Stimulated activated naive CD8-positive, alpha-beta T cell treated with anti-CD3 and anti-CD28 coated beads, Interleukin-15, Interleukin-2, amounts not matched to agents 100 ng/mL and 50 ng/mL, for 24 hours (primary cell): ENCODE data around the gene NANS.
"Not testable (repeated sequence)": the region's sequence is repeated elsewhere in the genome, so short reads cannot be mapped to it uniquely, and the experiment has no call there.

Experiments
- H3K27ac Mint-ChIP-seq: one replicate; pipeline ENCODE4 v1.8.0; 2021; ENCODE audit warnings: mild to moderate bottlenecking, mixed read lengths
- H3K27me3 Mint-ChIP-seq: one replicate; pipeline ENCODE4 v1.8.0; 2021; ENCODE audit warnings: mixed read lengths
- H3K36me3 Mint-ChIP-seq: one replicate; pipeline ENCODE4 v1.8.0; 2021; ENCODE audit warnings: low read depth, mixed read lengths
- H3K4me1 Mint-ChIP-seq: one replicate; pipeline ENCODE4 v1.8.0; 2021; ENCODE audit warnings: low read depth, mixed read lengths
- H3K4me3 Mint-ChIP-seq: one replicate; pipeline ENCODE4 v1.8.0; 2021; ENCODE audit warnings: mild to moderate bottlenecking, mixed read lengths
- H3K9me3 Mint-ChIP-seq: one replicate; pipeline ENCODE4 v1.8.0; 2021; ENCODE audit warnings: mixed read lengths

NANS gene

DNA sequence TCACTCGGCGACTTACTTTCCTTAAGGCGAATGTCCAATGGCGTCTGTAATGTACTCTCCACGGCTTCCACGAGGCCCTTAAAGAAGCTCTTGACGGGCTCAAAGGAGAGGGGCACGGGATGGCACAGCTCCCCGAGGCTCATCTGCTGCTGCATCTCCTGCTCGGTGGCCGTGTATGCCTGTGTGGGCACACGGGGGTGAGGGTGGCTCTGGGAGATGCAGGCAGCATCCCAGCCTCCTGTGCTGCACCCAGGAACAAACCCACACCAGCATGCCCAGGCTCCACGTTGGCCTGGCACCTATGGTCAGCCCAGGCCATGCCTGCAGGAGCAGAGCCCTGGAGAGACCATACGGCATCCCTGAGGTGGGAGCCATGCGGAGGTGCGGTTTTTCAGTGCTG, 38.3 kb downstream of the NANS start:
- Mint-ChIP-seq H3K4me1 (peaks cover 45% of the 10 kb centered on the region), H3K4me3 (no peak overlapping the region), H3K27ac (no peak overlapping the region), H3K36me3 (peaks cover 62% of the 10 kb centered on the region), H3K27me3 (no peaks in the 10 kb centered on the region), H3K9me3 (no peaks in the 10 kb centered on the region)

DNA sequence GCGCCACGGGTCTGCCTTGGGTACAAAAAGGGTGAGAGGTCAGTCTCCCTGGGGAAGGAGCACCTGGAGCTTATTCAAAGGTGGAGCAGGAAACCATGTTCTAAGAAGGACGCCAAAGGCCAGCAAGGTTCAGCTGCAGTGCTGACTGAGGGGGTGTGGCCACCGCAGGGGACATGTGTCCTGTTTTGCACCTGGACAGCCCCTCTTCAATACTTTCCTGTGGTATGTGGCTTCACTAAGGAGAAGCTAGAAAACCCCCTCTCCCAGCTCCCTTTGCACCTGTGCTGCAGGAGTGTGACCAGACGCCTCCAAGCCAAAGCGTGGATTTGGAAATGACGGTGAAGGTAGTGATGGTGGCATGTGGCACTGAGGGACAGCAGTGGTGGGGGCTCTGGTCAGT, 38.9 kb downstream of the NANS start:
- H3K9me3 Mint-ChIP-seq, result no peaks in the 10 kb centered on the region
- H3K27me3 Mint-ChIP-seq, result no peaks in the 10 kb centered on the region
- peaks cover 63% of the 10 kb centered on the region for H3K36me3 Mint-ChIP-seq
- H3K27ac Mint-ChIP-seq, result no peak overlapping the region
- peaks cover 46% of the 10 kb centered on the region for H3K4me1 Mint-ChIP-seq
- no peak overlapping the region for H3K4me3 Mint-ChIP-seq

DNA sequence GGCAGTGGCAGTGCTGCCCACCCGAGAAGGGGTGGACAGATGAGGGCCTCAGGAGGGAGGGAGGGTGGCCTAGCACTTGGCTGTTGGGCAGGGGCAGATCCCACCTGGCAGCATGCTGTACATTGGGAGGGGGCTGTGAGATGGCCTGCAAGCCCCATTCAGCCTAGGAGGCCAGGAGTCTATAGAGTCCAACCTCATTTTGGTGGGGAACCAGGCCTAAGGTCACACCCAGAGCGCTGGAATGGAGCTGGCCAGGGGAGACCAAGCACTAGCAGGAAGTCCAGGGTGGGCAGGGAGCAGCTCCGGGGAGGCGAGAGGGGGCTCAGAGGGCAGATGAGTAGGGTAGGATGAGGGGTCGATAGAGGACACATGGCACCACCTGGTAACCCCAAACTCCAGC, 39.6 kb downstream of the NANS start:
- H3K36me3 Mint-ChIP-seq, result peaks cover 61% of the 10 kb centered on the region
- no peak overlapping the region for H3K4me3 Mint-ChIP-seq
- H3K27me3 Mint-ChIP-seq, result no peaks in the 10 kb centered on the region
- no peak overlapping the region for H3K27ac Mint-ChIP-seq
- H3K9me3 Mint-ChIP-seq, result no peaks in the 10 kb centered on the region
- peaks cover 53% of the 10 kb centered on the region for H3K4me1 Mint-ChIP-seq

DNA sequence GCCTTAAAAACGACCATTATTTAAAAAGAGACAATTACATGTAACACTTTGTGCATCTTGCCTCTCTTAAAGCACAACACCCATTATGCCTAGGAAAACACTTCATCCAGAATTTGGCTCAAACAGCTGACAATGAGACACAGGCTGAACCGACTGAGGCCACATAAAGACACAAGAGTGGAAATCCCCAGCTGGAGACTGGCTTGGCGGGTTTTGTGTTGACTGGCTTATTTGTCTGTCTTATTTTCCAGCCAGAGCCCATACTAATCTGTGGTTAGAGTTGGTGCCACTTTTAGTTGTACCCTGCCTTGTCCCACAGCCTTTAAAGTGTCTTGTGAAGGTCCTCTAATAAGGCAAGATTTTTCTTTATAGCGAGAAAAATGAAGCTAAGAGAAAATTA, 41.3 kb downstream of the NANS start:
- Mint-ChIP-seq H3K36me3 (peaks cover 61% of the 10 kb centered on the region), H3K4me3 (no peak overlapping the region)

DNA sequence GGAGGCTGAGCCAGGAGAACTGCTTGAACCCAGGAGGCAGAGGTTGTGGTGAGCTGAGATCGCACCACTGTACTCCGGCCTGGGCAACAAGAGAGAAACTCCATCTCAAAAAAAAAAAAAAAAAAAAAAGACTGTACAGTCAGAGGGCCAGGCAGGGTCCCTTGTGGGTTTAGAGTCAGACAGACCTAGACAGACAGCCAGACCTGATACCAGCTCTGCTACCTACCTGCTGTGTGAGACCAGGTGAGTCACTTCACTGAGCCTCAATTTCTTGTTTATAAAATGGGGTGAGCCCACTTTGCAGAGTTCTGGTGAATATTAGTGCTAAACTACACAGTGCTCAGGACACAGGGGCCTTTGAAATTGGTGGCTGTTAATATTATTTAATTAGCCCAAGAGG, 42.8 kb downstream of the NANS start:
- H3K27me3 Mint-ChIP-seq, result no peaks in the 10 kb centered on the region
- H3K36me3 Mint-ChIP-seq, result peaks cover 58% of the 10 kb centered on the region
- no peaks in the 10 kb centered on the region for H3K9me3 Mint-ChIP-seq
- peak overlapping the region; percentile 40 for H3K27ac Mint-ChIP-seq
- no peak overlapping the region for H3K4me3 Mint-ChIP-seq
- H3K4me1 Mint-ChIP-seq, result peaks cover 71% of the 10 kb centered on the region

More for the DNA sequence above, 41.3 kb downstream of the NANS start:
- no peaks in the 10 kb centered on the region for H3K27me3 Mint-ChIP-seq
- H3K9me3 Mint-ChIP-seq, result no peaks in the 10 kb centered on the region
- H3K4me1 Mint-ChIP-seq, result peaks cover 67% of the 10 kb centered on the region
- H3K27ac Mint-ChIP-seq, result peak overlapping the region; percentile 27

DNA sequence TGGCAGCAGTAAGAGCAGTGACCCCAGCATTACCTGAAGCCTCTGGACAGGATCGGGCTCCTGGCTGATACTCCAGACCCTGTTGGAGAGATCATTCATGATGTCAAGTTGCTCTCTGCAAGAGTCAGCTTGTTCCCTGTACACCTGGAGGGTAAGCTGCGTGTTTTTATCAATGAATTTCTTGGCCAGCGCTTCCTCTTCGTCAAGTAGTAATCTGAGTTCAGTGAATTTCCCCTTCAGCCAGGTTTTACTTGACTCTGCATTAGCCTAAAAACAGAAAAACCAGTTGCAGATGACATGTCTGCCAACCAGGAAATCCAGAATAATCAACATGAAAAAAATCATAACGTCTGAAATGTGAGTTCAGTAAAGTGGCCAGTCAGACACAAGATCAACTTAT, 43.4 kb downstream of the NANS start:
- H3K36me3 Mint-ChIP-seq, result peaks cover 57% of the 10 kb centered on the region

DNA sequence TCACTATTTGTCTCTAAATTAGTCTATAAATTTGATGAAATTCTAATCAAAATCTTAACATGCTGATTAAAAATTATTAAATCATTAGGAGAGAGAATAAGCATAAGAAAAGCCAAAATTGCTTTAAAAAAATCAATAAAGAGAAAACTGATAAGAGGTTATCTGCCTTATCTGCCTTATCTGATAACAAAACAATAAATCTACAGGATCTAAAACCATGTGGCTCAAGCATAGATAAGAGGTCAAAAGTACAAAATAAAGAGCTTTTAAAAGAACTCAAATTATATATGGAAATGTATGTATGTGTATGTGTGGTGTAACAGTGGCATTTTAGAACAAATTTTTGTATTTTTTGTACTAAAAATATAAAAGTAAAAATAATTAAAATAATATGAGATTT, 43.9 kb downstream of the NANS start:
- peak overlapping the region; percentile 61 for H3K27ac Mint-ChIP-seq
- no peaks in the 10 kb centered on the region for H3K27me3 Mint-ChIP-seq
- H3K9me3 Mint-ChIP-seq, result no peaks in the 10 kb centered on the region
- H3K4me1 Mint-ChIP-seq, result peaks cover 80% of the 10 kb centered on the region
- no peak overlapping the region for H3K4me3 Mint-ChIP-seq
- peaks cover 58% of the 10 kb centered on the region for H3K36me3 Mint-ChIP-seq

More for the DNA sequence above, 43.4 kb downstream of the NANS start:
- H3K4me3 Mint-ChIP-seq, result no peak overlapping the region
- no peaks in the 10 kb centered on the region for H3K27me3 Mint-ChIP-seq
- peaks cover 74% of the 10 kb centered on the region for H3K4me1 Mint-ChIP-seq
- H3K9me3 Mint-ChIP-seq, result no peaks in the 10 kb centered on the region
- H3K27ac Mint-ChIP-seq, result peak overlapping the region; percentile 61

DNA sequence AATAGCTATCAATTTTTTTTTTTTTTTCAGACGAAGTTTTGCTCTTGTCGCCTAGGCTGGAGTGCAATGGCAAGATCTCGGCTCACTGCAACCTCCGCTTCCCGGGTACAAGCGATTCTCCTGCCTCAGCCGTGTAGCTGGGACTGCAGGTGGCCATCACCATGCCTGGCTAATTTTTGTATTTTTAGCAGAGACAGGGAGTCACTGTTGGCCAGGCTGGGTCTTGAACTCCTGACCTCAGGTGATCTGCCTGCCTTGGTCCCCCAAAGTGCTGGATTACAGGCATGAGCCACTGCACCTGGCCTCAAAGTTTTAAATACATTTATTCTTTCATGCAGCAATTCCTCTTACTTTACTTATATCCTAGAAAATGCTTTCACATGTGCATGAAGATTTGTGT, 44.9 kb downstream of the NANS start:
- peaks cover 63% of the 10 kb centered on the region for H3K36me3 Mint-ChIP-seq
- H3K4me1 Mint-ChIP-seq, result peaks cover 89% of the 10 kb centered on the region
- H3K4me3 Mint-ChIP-seq, result peak overlapping the region; percentile 70
- H3K9me3 Mint-ChIP-seq, result no peaks in the 10 kb centered on the region
- peak overlapping the region; percentile 89 for H3K27ac Mint-ChIP-seq
- H3K27me3 Mint-ChIP-seq, result no peaks in the 10 kb centered on the region

DNA sequence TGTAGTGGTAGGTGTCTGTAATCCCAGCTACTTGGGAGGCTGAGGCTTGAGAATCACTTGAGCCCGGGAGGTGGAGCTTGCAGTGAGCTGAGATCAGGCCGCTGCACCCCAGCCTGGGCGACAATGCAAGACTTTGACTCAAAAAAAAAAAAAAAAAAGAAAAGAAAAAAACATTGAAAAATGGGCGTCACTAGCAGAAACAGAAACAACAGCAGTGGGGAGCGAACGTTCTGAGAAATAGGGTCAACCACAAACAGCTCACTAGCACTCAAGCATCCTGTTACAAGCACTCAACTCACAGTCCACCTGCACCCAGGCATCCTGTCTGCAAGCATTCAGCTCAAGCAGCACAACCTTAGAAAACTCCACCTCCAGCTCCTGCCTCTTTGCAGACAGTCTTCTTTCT, 45.3 kb downstream of the NANS start:
- Mint-ChIP-seq H3K4me1 (peaks cover 93% of the 10 kb centered on the region), H3K4me3 (peak overlapping the region; percentile 70), H3K27me3 (no peaks in the 10 kb centered on the region), H3K27ac (peak overlapping the region; percentile 89), H3K36me3 (peaks cover 63% of the 10 kb centered on the region), H3K9me3 (no peaks in the 10 kb centered on the region)

DNA sequence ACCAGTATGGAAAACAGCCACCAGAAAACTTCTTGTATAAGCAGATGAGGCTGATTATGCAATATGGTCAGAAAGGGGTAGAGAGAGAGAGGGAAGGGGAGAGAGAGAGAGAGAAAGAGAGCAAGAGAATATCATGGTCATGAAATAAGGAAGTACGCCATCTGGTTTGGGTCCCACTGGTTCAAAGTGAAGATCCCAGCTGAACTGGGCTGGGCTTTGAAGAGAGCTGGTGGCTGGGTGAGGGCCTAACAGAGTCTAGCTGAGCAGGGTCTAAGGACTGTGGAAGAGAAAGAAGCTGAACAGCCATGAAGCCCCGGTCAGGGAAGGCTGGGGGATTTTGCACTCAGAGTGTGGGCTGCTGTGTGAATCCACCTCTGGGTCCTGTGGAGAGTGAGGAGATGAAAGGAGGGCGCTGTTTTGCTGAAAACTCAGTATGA, 47.9 kb downstream of the NANS start:
- Mint-ChIP-seq H3K27me3 (no peaks in the 10 kb centered on the region), H3K36me3 (peaks cover 69% of the 10 kb centered on the region), H3K4me3 (peak overlapping the region; percentile 15), H3K4me1 (peaks cover 95% of the 10 kb centered on the region), H3K27ac (peak overlapping the region; percentile 84), H3K9me3 (no peaks in the 10 kb centered on the region)

DNA sequence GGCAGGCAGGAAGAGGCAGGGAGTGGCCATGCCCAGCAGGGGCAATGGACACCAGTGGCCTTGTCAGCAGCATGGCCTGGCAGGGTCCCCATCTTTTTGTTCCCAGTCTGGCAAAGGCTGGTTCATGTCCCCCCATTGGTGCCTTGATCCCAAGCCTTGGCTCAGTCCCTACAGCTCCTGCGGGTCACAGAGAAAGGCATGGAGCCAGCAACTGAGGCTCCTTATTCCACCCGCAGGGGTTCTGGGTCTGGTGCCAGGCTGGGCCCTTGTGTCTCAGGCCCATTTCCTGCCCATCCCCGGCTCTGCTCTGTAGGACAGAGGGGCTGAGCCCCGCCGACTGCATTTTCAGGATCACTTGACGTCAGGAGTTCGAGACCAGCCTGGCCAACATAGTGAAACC, 48.5 kb downstream of the NANS start:
- Mint-ChIP-seq H3K9me3 (no peaks in the 10 kb centered on the region), H3K4me1 (peaks cover 95% of the 10 kb centered on the region), H3K27ac (peak overlapping the region; percentile 84), H3K27me3 (no peaks in the 10 kb centered on the region), H3K4me3 (no peak overlapping the region), H3K36me3 (peaks cover 69% of the 10 kb centered on the region)

DNA sequence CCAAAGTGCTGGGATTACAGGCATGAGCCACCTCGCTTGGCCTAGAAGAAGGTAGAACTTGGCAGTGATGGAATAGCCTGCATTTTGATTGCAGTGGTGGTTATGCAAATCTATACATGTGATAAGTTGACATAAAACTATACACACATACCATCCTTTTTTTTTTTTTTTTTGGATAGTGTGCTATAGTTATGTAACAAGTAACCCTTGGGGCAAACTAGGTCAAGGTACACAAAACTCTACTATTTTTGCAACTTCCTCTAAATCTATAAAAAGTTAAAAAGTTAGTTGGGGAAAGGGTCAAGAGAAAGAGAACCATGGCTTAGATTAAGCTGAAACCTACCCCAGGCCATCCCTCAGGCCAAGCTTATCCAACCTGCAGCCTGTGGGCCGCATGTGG, 51.4 kb downstream of the NANS start:
- no peak overlapping the region for H3K4me3 Mint-ChIP-seq

DNA sequence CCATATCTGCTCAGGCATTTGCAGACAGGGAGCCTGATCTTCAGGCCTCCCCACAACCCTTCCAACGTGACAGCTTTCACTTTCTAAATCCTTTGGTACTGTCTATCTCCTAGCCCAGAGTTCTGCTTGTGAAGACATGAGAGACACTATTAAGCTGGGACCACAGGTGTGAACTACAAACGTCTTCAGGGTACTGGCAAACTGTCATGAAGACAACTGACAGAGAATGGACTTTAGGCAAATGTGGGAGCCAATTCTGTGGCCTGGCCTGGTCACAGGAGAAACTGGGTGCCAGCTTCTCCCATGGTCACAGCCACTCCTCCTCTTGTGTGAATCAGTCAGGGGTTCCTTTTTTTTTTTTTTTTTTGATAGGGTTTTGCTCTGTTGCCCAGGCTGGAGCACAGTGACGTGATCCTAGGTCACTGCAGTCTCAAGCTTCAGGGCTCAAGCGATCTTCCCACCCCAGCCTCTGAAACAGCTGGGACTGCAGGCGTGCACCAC, 52.0 kb downstream of the NANS start:
- peak overlapping the region; percentile 64 for H3K4me3 Mint-ChIP-seq
- peak overlapping the region; percentile 95 for H3K27ac Mint-ChIP-seq
- no peaks in the 10 kb centered on the region for H3K27me3 Mint-ChIP-seq

More for the DNA sequence above, 51.4 kb downstream of the NANS start:
- H3K9me3 Mint-ChIP-seq, result no peaks in the 10 kb centered on the region
- peak overlapping the region; percentile 95 for H3K27ac Mint-ChIP-seq
- no peaks in the 10 kb centered on the region for H3K27me3 Mint-ChIP-seq
- peaks cover 78% of the 10 kb centered on the region for H3K36me3 Mint-ChIP-seq
- H3K4me1 Mint-ChIP-seq, result peaks cover 78% of the 10 kb centered on the region

DNA sequence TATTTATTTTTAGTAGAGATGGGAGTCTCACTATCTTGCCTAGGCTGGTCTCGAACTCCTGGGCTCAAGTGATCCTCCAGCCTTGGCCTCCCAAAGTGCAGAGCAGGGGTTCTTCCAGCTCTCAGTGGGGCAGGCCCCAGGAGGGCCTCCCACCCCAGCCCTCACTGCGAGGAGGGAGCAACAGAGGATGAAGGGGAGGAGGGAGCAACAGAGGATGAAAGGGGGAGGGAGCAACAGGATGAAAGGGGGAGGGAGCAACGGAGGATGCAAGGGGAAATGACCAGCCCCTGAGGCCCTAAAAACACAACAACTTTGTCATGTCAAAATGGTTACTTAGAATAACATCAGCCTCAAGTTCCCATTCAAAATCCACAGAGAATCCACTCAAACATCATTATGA, 52.5 kb downstream of the NANS start:
- no peaks in the 10 kb centered on the region for H3K9me3 Mint-ChIP-seq
- H3K27me3 Mint-ChIP-seq, result no peaks in the 10 kb centered on the region
- H3K4me1 Mint-ChIP-seq, result peaks cover 73% of the 10 kb centered on the region
- peaks cover 73% of the 10 kb centered on the region for H3K36me3 Mint-ChIP-seq
- H3K4me3 Mint-ChIP-seq, result no peak overlapping the region
- peak overlapping the region; percentile 95 for H3K27ac Mint-ChIP-seq

More for the DNA sequence above, 52.0 kb downstream of the NANS start:
- peaks cover 78% of the 10 kb centered on the region for H3K36me3 Mint-ChIP-seq
- H3K9me3 Mint-ChIP-seq, result no peaks in the 10 kb centered on the region
- H3K4me1 Mint-ChIP-seq, result peaks cover 77% of the 10 kb centered on the region

DNA sequence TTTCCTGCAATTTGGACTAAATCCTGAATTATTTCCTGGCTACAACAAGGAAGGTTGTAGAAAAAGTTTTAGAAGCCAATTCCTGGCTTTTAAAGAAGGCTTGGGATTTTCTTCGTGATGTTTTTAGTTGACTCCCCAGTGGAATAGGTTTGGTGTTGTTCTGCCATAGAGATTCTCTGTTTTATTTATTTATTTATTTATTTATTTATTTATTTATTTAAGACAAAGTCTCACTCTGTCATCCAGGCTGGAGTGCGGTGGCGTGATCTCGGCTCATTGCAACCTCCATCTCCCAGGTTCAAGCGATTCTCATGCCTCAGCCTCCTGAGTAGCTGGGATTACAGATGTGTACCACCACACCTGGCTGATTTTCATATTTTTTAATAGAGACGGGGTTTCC, 60.6 kb downstream of the NANS start:
- H3K4me1 Mint-ChIP-seq, result peaks cover 42% of the 10 kb centered on the region

DNA sequence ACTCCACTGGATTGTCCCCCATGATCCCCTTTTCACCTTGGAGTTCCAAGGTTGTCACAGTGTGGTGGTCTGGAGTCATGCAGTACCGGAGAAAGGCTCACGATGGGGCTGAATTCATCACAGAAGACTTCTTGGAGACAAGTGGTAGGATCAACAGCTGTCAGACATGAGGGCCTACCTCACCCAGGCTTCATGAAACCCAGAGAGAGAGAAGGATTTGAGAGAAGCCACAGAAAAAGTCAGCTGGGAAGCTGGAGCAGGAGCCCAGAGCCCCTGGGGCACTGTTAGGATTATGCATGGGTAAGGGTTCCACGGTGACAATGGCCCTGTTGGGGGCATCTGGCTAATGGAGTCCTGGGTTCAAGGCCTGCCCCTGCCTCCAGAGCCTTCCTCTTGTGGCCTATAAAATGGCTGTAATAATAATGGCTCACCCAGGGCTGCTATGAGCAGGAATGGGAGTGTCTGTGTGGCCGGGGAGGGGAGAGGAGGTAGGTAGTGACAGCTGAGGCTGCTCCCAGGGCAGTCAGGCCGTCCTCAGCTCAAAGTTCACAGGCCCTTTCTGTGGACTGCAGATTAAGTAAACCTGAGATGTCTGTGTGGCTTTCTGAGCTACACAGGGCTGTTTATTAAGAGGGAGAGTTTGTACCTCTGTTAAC, 61.6 kb downstream of the NANS start:
- H3K27me3 Mint-ChIP-seq, result no peaks in the 10 kb centered on the region
- no peaks in the 10 kb centered on the region for H3K9me3 Mint-ChIP-seq
- H3K27ac Mint-ChIP-seq, result peak overlapping the region; percentile 93
- H3K36me3 Mint-ChIP-seq, result peaks cover 18% of the 10 kb centered on the region
- peaks cover 37% of the 10 kb centered on the region for H3K4me1 Mint-ChIP-seq
- peak overlapping the region; percentile 89 for H3K4me3 Mint-ChIP-seq

More for the DNA sequence above, 60.6 kb downstream of the NANS start:
- Mint-ChIP-seq H3K4me3 (peak overlapping the region; percentile 14), H3K36me3 (peaks cover 21% of the 10 kb centered on the region)
- H3K27ac Mint-ChIP-seq, H3K9me3 Mint-ChIP-seq, H3K27me3 Mint-ChIP-seq: not testable (repeated sequence)
